Fibroblast of skin of scalp (primary cell): ENCODE results near the gene FSIP1. TPM values are rescaled to one million over a fixed set of nuclear protein-coding genes. Genes with fewer than 3 reads are reported as not detected.
"Not testable (repeated sequence)": the region's sequence is repeated elsewhere in the genome, so short reads cannot be mapped to it uniquely, and the experiment has no call there.

Experiments
- DNase-seq: peaks from one replicate; pipeline ENCODE4 v3.0.0-alpha.2; 2013
- polyA plus RNA-seq, 2 experiments: library from polyadenylated mRNA; unstranded; fragments of 120-200 nt; gene quantifications; one replicate each; pipeline ENCODE4 v1.2.1, GENCODE V29; 2013; ENCODE audit not compliant: insufficient read length in 2 of 2

The FSIP1 gene
- 0.64 TPM for polyA plus RNA-seq (2013, experiment 1 of 2; ENCODE audit: insufficient read length)
- 0.80 TPM for polyA plus RNA-seq (2013, experiment 2 of 2; ENCODE audit: insufficient read length)

DNA sequence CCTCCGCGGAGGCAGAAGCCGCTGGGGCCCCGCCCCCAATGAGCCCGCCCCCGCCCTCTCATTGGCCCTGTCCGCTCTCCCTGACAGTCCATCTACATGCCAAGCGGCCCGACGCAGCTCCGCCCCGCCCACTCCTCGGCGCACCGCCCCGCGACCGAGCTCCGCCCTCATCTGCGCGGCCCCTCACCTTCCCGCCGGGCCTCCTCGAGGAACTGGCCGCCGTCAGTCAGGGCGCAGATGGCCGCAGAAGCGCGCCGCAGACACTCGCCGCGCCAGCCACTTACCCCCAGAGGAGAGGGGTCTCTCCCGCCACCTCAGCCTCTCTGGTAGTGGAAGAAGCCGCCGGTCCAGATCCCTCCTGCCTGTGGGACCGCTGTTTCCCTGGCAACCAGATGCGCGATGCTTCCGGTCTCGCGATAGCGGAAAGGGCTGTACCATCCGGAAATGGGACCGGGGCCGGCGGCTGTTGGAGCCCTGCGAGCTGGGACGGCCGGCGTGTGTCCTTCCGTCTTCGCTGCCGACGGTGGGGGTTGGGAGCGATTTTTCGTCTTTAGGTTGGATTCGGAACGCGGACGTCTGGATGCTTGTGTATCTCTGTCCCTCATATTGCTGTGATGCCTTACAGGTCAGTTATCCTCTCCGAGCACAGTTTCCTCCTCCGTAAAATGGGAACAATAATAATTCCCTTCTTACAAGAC lies at the start of gene FSIP1:
Gene FSIP1, minus strand, starts transcription at position 401 of the 698 bp plus-strand sequence. CDS start 6,317 bp downstream, outside the sequence.
- peak; percentile 98 for DNase-seq

DNA sequence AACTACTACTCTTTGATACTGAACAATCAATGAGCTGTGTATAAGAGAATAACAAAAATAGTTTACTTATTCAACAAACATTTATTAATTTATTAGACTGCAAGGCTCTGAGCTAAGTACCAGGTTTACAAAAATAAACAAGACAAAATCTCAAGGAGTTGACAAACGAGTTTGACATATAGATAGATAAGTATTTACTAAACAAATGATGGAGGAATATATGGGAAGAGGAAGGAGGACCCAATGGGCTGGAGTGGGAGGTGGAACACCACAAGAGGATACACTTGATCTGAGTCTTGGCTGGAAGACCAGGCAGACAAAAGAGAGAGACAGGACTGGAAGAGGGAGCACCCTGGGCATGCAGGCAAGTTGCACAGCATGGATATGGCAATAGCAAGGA lies 47.5 kb upstream of the FSIP1 start:
- no peak for DNase-seq

GRCh38 chr15:39828374-39828931 lies 45.8 kb upstream of the FSIP1 start:
- DNase-seq = peak; percentile 44

- DNase-seq = no peak
Measured at GRCh38 chr15:39826975-39827374, 44.3 kb upstream of the FSIP1 start.

DNA sequence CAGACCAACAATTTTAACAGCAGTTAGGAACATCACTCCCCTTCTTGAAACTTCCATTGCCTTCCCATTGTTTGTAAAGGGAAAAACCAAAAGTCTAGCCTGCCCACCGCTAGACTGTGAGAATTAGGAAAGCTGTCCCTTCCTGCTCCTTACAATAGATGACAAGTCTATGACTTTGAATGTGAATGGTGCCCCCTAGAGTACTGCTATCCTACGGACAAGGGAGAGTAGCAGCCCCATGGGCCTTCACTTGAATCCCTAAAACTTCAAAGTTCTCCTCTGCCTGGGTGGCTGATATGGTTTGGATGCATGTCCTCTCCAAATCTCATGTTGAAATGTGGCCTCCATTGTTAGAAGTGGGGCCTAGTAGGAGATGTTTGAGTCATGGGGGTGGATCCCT lies 41.0 kb upstream of the FSIP1 start:
- no peak for DNase-seq

DNA sequence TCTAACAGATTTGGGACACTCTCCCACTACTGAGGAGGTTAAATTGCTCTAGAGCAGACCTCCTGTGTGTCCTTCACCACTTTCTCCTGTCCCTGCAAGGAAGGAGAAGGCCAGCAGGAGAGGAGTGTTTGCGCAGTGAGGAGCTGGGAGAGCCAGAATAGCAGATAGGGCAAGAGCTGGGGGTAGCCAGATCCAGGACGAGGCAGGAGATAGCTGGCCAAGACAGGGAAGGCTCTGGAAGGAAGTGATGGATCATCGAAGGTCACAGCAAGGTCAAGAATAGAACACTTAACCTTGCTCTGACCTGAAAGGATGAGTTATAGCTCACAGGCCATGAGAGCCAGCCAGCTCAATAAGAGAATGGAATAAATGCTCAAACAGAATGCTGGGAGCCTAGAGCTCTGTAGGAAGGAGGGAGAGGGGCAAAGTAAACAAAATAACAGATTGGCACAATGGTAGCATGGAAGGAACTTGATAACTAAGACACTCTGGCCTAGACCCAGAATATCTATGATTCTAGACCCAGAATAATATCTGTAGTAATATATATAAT lies 37.5 kb upstream of the FSIP1 start:
- DNase-seq = no peak

DNA sequence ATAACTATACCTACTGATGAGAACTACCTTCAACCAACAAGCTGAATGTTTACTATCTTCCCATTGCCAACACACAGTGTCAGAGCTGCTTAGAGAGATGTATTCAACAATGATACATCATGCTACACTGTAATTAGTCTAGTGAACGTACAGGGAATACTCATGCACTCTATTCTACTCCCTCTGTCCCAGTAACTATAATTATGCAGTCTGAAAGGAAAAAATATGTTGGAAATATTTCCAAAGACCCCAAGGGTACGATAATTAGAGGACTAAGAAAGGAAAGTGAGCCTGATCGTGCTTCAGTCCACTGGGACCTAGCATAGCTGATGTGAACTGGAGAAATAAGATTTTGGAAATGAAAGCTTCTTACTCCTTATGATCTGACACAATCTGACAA lies 36.9 kb upstream of the FSIP1 start:
- no peak for DNase-seq

DNA sequence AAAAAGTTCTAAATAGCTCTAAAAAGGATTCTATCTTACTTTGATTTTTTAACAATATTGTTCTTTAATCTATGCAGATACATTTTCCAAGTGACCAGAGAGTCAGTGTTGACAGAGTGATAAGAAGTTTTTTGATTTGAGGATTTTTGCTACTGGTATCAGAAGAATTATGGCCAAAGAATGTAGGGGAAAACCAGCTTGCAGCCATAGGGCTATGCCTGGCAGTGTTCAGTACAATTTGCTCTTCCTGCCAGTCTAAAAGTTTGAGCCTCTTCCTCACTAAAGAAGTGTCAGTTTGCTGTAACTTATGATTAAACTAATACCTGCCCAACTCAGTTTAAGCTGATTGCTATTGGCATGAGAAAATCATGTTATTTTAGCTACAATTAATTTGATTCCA lies 35.3 kb upstream of the FSIP1 start:
- no peak for DNase-seq

GRCh38 chr15:39814489-39814888 lies 31.8 kb upstream of the FSIP1 start:
- DNase-seq = no peak

- not testable (repeated sequence) for DNase-seq
Measured at GRCh38 chr15:39812651-39813050, 30.0 kb upstream of the FSIP1 start.

- no peak for DNase-seq
Measured at GRCh38 chr15:39808909-39809308, 26.3 kb upstream of the FSIP1 start.

- DNase-seq = no peak
Measured at GRCh38 chr15:39807791-39808190, 25.1 kb upstream of the FSIP1 start.

- DNase-seq = no peak
Measured at GRCh38 chr15:39804026-39804425, 21.4 kb upstream of the FSIP1 start.

DNA sequence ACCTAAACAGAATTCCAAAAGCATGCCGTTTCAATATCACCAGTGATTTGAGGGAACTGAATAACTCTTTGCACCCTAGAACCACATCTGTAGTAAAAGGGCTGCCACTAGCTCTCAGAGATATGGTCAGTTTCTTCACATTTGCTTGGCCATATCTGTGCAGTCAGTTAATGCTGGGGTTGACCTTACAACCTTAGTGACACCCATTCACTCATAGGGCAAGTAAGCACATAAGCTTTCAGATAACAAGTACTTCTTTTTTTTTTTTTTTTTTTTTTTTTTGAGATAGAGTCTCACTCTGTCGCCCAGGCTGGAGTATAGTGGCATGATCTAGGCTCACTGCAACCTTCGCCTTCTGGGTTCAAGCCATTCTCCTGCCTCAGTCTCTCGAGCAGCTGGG lies 20.4 kb upstream of the FSIP1 start:
- no peak for DNase-seq

DNA sequence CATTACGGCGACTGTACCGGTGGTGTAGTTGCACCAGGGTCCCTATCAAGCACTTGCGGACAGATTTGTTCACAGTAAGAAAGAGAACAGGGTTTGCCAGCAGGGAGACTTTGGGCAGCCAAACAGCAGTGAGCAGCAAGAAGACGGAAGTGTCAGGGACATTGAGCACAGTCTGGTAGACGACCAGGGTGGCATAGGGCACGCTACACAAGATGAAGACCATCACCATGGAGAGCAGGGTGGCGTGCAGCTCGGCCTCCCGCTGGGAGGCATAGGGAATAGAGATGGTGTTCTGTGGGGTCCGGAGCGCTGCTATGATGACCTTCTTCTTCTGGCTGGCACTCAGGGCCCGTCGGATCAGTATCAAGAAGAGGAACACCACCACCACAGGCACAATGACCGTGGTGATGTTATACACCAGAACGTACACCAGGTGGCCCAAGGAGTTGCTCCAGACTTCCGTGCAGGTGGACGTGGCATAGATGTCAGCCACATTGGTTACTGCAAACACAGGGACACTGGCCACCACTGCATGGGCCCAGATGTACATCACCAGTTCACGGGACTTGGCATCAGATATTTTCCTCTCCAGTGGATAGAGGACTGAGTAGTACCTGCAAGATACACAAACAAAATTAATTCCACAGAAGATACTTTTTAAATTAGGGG lies 19.1 kb upstream of the FSIP1 start:
- DNase-seq = no peak

GRCh38 chr15:39799552-39800011 lies 16.9 kb upstream of the FSIP1 start:
- DNase-seq = no peak

DNA sequence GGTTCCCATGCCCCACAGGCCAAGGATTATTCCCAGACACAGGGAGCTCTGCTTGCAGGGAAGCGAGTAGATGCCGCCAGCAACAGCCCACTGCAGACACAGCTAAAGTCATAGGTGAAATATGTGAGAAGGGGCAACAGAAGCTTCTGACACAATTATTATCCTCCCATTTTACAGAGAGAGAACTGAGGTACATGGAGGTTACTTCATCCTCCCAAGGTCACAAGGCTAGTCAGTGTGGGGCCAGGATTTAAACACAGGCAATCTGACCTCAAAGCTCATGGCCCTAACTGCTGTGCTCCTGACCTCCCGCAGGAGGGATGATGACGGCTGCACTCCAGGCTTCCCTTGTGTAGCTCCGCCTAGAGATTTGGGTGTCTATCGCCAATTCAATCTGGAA lies 15.7 kb upstream of the FSIP1 start:
- DNase-seq = no peak

GRCh38 chr15:39797407-39797806 lies 14.8 kb upstream of the FSIP1 start:
- no peak for DNase-seq

DNA sequence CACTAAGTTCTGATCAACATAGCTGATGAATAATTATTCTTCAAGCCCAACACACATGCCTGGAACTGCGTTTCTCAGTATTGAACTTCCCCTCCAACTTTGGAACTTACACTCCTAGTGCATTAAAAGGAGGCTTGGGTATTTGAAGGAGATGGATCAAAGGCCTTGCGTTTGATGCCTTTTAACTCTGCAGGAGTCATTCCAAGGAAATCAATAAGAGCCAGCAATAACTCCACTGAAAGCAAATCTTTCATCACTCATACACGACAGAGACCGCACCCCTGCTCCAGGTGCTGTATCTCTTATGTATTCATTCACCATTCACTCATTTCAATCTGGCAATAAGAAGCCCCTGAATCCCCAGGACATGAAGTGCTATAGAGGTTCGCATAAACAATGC lies 14.0 kb upstream of the FSIP1 start:
- no peak for DNase-seq

DNA sequence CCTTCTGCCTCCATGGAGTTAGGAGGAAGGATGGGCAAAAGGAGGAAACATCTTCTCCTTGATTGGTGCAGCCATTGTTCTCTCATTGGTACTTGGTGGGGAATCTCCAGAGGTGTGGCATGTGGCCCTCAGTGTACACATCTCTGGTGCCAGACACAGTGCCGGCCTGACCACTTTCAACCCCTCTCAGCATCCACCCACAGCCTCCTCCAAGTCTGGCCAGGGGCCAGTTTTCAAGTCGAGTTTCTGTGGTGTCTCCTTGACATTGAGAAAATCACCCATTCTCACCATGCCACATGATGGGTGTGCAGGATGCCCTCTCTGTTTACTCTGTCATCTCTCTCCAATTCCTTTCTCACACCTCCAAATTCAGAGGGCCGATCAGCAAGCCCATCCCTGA lies 12.8 kb upstream of the FSIP1 start:
- DNase-seq = no peak

DNA sequence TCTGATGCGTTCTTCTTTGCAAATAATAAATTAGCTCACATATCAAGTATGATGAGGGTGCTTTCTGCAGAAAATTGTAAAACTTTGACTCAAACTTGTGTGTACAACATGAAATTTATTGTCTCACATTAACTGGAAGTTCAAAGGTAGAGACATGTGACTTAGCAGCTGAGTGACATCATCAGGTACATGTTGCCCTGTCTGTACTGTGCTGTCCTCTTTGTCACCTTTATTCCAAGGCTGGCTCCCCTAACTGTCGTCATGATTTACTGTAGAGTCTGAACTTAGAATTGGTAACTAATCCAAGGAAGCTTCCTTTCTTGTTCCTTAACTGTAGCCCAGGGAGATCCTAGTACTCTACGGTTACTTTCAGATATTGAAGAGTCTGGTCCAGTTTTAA lies 12.3 kb upstream of the FSIP1 start:
- no peak for DNase-seq

- peak; percentile 22 for DNase-seq
Measured at GRCh38 chr15:39793923-39794322, 11.3 kb upstream of the FSIP1 start.

DNA sequence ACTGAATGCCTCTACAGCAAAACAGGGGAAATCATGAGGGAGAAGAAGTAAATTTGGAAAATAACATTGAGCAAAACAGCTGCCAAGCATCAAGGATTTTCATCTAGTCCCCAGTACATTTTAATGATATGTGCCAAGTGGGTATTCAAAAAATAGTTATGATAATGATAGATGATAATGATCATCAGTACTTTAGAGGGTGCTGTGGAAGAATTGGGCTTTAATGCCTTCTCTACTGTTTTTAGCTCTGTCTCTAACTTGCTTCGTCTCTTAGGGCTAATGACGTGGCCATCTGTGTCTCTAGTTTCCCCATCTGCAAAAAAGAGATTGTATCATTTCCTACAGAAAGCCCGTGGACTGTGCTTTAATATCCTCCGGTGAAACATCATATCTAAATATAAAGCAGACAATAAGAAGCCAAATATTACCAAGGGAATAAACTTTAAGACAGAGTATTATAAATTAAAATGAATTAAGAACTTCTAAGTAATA lies 10.2 kb upstream of the FSIP1 start:
- no peak for DNase-seq
